Endothelial cell of umbilical vein (primary cell): ENCODE measurements around the gene LHFPL4. TPM values are rescaled to one million over a fixed set of nuclear protein-coding genes. Genes with fewer than 3 reads are reported as not detected.

Source experiments
- BruUV-seq: library from RNA; stranded (reverse); fragments of 400-500 nt; replicated peaks from 2 replicates; lab custom pipeline; 2021; lab: Mats Ljungman, UMichigan
- CTCF ChIA-PET: fragments of 300-600, 350-600 bp; sonication (Branson Sonifier 250); formaldehyde crosslinking; loops from one replicate; lab custom pipeline; 2021; ENCODE audit warnings: antibody characterized with exemption, inconsistent platforms; lab: Charles Lee
- POLR2A ChIA-PET: fragments of 300-600, 350-600 bp; sonication (Branson Sonifier 250); formaldehyde crosslinking; loops from one replicate; lab custom pipeline; 2021; ENCODE audit warnings: antibody characterized with exemption, inconsistent platforms; lab: Charles Lee
- DNase-seq: peaks from one replicate; pipeline ENCODE4 v3.0.0-alpha.2; 2011; ENCODE audit warnings: low read depth, low spot score
- FAIRE-seq: peaks from 2 replicates; lab custom pipeline; 2011; peaks lifted over from hg19 to GRCh38; lab: Jason Lieb, UNC
- H2AFZ ChIP-seq: 2 replicates; pipeline ENCODE4 v1.6.0; 2012; ENCODE audit warnings: low read depth, low read length, control low read depth, inconsistent platforms
- H3K27ac ChIP-seq: 2 replicates; pipeline ENCODE4 v1.5.1; 2011; ENCODE audit warnings: low read depth, mild to moderate bottlenecking, control low read depth, low read length, moderate library complexity; ENCODE audit not compliant: insufficient read depth
- H3K27me3 ChIP-seq, 2 experiments: 2 replicates each; pipeline versions ENCODE4 v1.6.0 to v1.6.1; 2011; ENCODE audit warnings: low read length in 2 of 2, mixed read lengths in 1 of 2; ENCODE audit not compliant: control insufficient read depth in 2 of 2, insufficient read depth in 2 of 2
- H3K36me3 ChIP-seq, 2 experiments: 2 replicates in 1 of 2; 3 replicates in 1 of 2; pipeline ENCODE4 v1.5.1; 2011; ENCODE audit warnings: low read length in 2 of 2, mild to moderate bottlenecking in 1 of 2, moderate library complexity in 1 of 2; ENCODE audit not compliant: control insufficient read depth in 2 of 2, insufficient read depth in 2 of 2; ENCODE audit errors: extremely low read depth in 1 of 2
- H3K4me1 ChIP-seq: 3 replicates; pipeline ENCODE4 v1.5.1; 2011; ENCODE audit warnings: mild to moderate bottlenecking, low read length; ENCODE audit not compliant: control insufficient read depth, insufficient read depth; ENCODE audit errors: extremely low read depth
- H3K4me2 ChIP-seq: 2 replicates; pipeline ENCODE4 v1.6.1; 2011; ENCODE audit warnings: low read length, control low read depth, mixed read lengths; ENCODE audit not compliant: insufficient read depth
- H3K4me3 ChIP-seq, 3 experiments: fragments of 200-600 bp in 1 of 3; sonication (generic), shearing (Covaris generic) in 1 of 3; replicated peaks in 1 of 3; 2 replicates each; pipeline ENCODE4 v1.5.1; 2011 to 2016; ENCODE audit warnings: control low read depth in 3 of 3, low read length in 3 of 3, mild to moderate bottlenecking in 2 of 3, inconsistent platforms in 1 of 3, low read depth in 1 of 3, moderate library complexity in 1 of 3; ENCODE audit not compliant: insufficient read depth in 1 of 3
- H3K79me2 ChIP-seq: 2 replicates; pipeline ENCODE4 v1.6.0; 2012; ENCODE audit warnings: low read length, inconsistent platforms; ENCODE audit not compliant: control insufficient read depth, insufficient read depth
- H3K9ac ChIP-seq: replicated peaks from 2 replicates; pipeline ENCODE3; 2011; ENCODE audit warnings: low read length, control low read depth; ENCODE audit not compliant: insufficient read depth; ENCODE audit errors: extremely low read depth
- H3K9me1 ChIP-seq: replicated peaks from 3 replicates; pipeline ENCODE4 v1.6.0; 2011; ENCODE audit warnings: mild to moderate bottlenecking, low read length; ENCODE audit not compliant: control insufficient read depth, insufficient read depth; ENCODE audit errors: extremely low read depth
- H3K9me3 ChIP-seq: replicated peaks from 2 replicates; pipeline ENCODE4 v1.5.1; 2012; ENCODE audit warnings: low read length, inconsistent platforms; ENCODE audit not compliant: control insufficient read depth, insufficient read depth
- H4K20me1 ChIP-seq: replicated peaks from 2 replicates; pipeline ENCODE3; 2011; ENCODE audit warnings: mild to moderate bottlenecking, low read length; ENCODE audit not compliant: control insufficient read depth, insufficient read depth; ENCODE audit errors: extremely low read depth
- EZH2 ChIP-seq: IDR thresholded peaks from 2 replicates; pipeline ENCODE4 v1.6.1; 2012; ENCODE audit warnings: borderline replicate concordance, low read depth, mild to moderate bottlenecking, moderate library complexity, low read length, inconsistent platforms; ENCODE audit not compliant: severe bottlenecking
- FOS ChIP-seq: IDR thresholded peaks from 2 replicates; pipeline ENCODE4 v1.6.1; 2011; ENCODE audit warnings: mild to moderate bottlenecking, low read length, moderate library complexity, borderline replicate concordance; ENCODE audit not compliant: insufficient read depth
- GATA2 ChIP-seq: IDR thresholded peaks from 2 replicates; pipeline ENCODE4 v1.7.0; 2011; ENCODE audit warnings: low read depth, mild to moderate bottlenecking, moderate library complexity, mixed read lengths, low read length; ENCODE audit not compliant: insufficient read length, insufficient read depth
- JUN ChIP-seq: IDR thresholded peaks from 2 replicates; pipeline ENCODE4 v1.6.1; 2011; ENCODE audit warnings: borderline replicate concordance, low read depth; ENCODE audit not compliant: insufficient read length, insufficient read depth
- MYC ChIP-seq: IDR thresholded peaks from one replicate; pipeline ENCODE4 v1.6.1; 2011; ENCODE audit warnings: mild to moderate bottlenecking, low read depth, low read length
- POLR2A ChIP-seq: IDR thresholded peaks from 2 replicates; pipeline ENCODE4 v1.6.1; 2012; ENCODE audit warnings: low read depth, mild to moderate bottlenecking, control low read depth, low read length
- POLR2AphosphoS5 ChIP-seq: IDR thresholded peaks from 2 replicates; pipeline ENCODE4 v1.6.1; 2012; ENCODE audit warnings: low read depth, mild to moderate bottlenecking, control low read depth, low read length, moderate library complexity; ENCODE audit not compliant: insufficient read depth
- dilution Hi-C: fragments of 300-500 bp; cut with MboI; formaldehyde crosslinking; loops from one replicate; pipeline ENCODE4 v1.15.0; 2019; ENCODE audit warnings: low sequenced_read_pairs; ENCODE audit not compliant: extremely low pct_ligation_motif_present
- intact Hi-C: fragments of 100-400 bp; cut with micrococcal nuclease; formaldehyde crosslinking; loops from one replicate; pipeline ENCODE4 v1.10.0; 2022
- polyA plus RNA-seq, 4 experiments: library from polyadenylated mRNA; depleted of rRNA in 3 of 4; stranded (reverse) in 3 of 4; unstranded in 1 of 4; fragments of >200 nt; gene quantifications; 2 replicates each; pipeline versions ENCODE4 v1.2.1 to v1.2.3, GENCODE V29; 2011 to 2012; ENCODE audit warnings: missing spikeins in 1 of 4
- total RNA-seq: library from RNA; stranded (reverse); gene quantifications from 2 replicates; pipeline ENCODE4 v1.2.3, GENCODE V29; 2021
- TF ChIP-seq, protein P1 (sequence below), 2 donors: IDR thresholded peaks; 1 replicate in 1 of 2; 2 replicates in 1 of 2; pipeline ENCODE4 v1.5.1; 2011; ENCODE audit warnings: low read length in 2 of 2, mild to moderate bottlenecking in 2 of 2, moderate library complexity in 2 of 2, control low read depth in 1 of 2, inconsistent platforms in 1 of 2, low read depth in 1 of 2; ENCODE audit not compliant: insufficient read depth in 1 of 2; ENCODE audit errors: extremely low read depth in 1 of 2
- TF ChIP-seq, protein P2 (sequence below): IDR thresholded peaks from 2 replicates; pipeline ENCODE4 v1.6.1; 2011; ENCODE audit not compliant: insufficient read depth, insufficient read length

Gene LHFPL4
- total and polyA plus RNA-seq, 2 donors (not counting 3 experiments of a cell fraction or from before 2014, with no cell fraction given): not detected

DNA sequence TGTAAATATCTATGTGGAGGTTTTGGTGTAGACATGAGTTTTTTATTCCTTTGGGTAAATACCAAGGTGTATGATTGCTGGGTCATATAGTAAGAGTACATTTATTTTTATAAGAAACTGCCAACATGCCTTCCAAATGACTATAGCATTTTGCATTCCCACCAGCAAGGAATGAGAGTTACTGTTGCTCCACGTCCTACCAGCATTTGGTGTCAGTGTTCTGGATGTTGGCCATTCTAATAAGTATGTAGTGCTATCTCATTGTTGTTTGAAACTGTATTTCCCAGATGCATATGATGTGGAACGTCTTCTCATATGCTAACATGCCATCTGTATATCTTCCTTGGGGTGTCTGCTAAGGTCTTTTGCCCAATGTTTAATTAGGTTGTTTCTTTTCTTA lies 38.7 kb downstream of the LHFPL4 start:
- Histone ChIP-seq H3K9ac (no peak overlapping the region), H3K36me3 (no peaks in the 10 kb centered on the region), H3K9me3 (no peaks in the 10 kb centered on the region), H3K4me2 (no peak overlapping the region), H3K27ac (no peak overlapping the region), H3K27me3 (peaks cover 0 to under 1% of the 10 kb centered on the region in 2 experiments), H3K9me1 (no peaks in the 10 kb centered on the region), H3K4me1 (no peaks in the 10 kb centered on the region), H2AFZ (no peak overlapping the region), H3K4me3 (no peak overlapping the region), H3K79me2 (no peaks in the 10 kb centered on the region), H4K20me1 (no peaks in the 10 kb centered on the region)
- no TSS peak for BruUV-seq
- POLR2A ChIA-PET: no interaction called here
- FAIRE-seq (no peak), DNase-seq (no peak)
- dilution Hi-C loops (no loop called here), intact Hi-C loops (no loop called here)
- CTCF ChIA-PET: no interaction called here
- TF ChIP-seq FOS (no peak), POLR2AphosphoS5 (no peak), GATA2 (no peak), EZH2 (no peak), POLR2A (no peak), MYC (no peak), JUN (no peak)
- TF ChIP-seq, protein P1, sequence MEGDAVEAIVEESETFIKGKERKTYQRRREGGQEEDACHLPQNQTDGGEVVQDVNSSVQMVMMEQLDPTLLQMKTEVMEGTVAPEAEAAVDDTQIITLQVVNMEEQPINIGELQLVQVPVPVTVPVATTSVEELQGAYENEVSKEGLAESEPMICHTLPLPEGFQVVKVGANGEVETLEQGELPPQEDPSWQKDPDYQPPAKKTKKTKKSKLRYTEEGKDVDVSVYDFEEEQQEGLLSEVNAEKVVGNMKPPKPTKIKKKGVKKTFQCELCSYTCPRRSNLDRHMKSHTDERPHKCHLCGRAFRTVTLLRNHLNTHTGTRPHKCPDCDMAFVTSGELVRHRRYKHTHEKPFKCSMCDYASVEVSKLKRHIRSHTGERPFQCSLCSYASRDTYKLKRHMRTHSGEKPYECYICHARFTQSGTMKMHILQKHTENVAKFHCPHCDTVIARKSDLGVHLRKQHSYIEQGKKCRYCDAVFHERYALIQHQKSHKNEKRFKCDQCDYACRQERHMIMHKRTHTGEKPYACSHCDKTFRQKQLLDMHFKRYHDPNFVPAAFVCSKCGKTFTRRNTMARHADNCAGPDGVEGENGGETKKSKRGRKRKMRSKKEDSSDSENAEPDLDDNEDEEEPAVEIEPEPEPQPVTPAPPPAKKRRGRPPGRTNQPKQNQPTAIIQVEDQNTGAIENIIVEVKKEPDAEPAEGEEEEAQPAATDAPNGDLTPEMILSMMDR (IDR thresholded peaks at IDR 0.05; ENCODE audit: extremely low read depth in 1 of 2, insufficient read depth in 1 of 2, low read depth in 1 of 2, low read length in 2 of 2): no peak
- TF ChIP-seq, protein P2, sequence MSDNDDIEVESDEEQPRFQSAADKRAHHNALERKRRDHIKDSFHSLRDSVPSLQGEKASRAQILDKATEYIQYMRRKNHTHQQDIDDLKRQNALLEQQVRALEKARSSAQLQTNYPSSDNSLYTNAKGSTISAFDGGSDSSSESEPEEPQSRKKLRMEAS: no peak
